Iris pigment epithelial cell (primary cell): ENCODE measurements around the gene MTG2.
A peak's percentile ranks its signal among the peaks of the same experiment; 100 is the strongest.

Experiments used
- DNase-seq: peaks from one replicate; pipeline ENCODE4 v3.0.0-alpha.2; 2011; ENCODE audit warnings: low read depth

Gene MTG2

GRCh38 chr20:62163485-62163865 lies 19.4 kb upstream of the MTG2 start:
- no peak for DNase-seq

GRCh38 chr20:62163986-62164762 lies 18.7 kb upstream of the MTG2 start:
- no peak for DNase-seq

DNA sequence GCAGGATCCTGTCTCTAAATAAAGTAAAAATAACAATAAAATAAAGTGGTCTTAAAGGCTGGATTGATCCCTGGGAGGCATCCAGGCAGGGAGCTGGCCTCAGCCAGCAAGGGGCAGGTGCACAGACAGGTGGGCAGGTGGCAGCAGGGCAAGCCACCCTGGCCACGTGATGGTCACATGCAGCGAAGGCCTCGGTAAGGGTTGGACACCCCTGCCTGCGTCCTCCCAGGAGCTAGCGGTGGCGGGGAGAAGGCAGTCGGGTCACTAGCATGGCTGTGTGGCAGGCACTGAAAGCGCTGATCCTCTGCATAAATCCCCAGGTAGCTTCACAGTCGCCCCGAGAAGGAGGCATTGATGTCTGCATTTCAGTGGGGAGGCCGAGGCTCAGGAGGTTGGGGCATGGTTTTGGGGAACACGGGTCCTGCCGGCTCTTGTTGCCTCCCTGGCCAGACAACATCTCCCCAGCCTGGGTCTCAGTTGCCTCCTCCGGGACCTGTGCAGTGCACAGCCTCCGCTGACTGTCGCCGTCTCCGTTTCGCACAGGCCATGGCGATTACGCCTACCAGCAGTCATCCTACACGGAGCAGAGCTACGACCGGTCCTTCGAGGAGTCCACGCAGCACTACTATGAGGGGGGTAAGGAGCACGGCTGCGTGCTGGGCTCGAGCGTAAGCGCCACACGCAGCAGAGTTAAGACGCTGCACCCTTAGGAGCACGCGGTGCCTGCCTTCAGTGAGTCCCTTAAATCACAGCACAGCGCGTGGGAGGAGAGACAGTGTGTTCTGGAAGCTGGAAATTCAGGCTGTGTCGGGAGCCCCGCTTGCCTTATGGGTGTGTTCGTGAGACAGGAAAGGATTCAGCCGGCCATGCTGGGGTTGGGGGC lies 17.7 kb upstream of the MTG2 start:
- no peak for DNase-seq

GRCh38 chr20:62165762-62166399 lies 16.9 kb upstream of the MTG2 start:
- no peak for DNase-seq

- DNase-seq, result no peak
These were observed 15.4 kb upstream of the MTG2 start for GRCh38 chr20:62167474-62167873.

DNA sequence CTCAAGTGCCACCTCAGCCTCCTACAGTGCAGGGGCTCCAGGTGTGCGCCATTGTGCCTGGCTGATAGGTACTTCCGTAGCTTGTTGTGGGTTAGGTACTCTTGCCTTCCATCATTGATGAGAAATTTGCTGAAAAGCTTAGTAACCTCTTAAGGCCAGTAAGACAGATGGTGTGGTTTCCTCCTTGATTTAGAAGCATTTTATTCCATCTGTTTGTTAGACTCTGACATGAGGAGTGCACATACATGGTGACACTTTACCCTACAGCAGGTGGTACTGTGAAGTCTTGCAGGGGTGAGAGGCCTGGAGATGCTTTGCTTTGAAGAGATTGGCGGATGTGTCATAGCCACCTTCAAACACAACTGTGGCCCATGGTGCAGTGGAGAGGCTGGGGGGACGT lies 14.8 kb upstream of the MTG2 start:
- no peak for DNase-seq

- no peak for DNase-seq
These were observed 13.9 kb upstream of the MTG2 start for GRCh38 chr20:62168890-62169435.

- DNase-seq, result no peak
These were observed 12.3 kb upstream of the MTG2 start for GRCh38 chr20:62170536-62170935.

DNA sequence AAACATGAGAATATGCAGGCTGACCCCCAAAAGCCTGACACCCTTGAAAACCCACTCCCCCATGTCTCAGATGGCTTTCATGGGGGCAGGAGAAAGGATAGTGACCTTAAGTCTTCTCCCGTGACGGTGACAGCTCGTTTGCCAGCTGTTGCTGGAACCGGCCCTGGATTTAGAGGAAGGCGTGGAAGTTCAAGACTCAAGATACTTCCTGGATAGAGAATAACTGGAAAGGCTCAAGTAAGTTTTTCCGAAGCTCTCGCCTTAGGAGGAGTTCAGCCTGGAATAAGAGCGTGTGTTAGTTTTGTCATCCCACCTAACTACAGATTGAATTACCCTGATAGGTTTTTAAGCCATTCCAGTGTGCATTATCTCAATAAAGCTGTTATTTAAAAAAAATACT lies 11.6 kb upstream of the MTG2 start:
- DNase-seq, result no peak

DNA sequence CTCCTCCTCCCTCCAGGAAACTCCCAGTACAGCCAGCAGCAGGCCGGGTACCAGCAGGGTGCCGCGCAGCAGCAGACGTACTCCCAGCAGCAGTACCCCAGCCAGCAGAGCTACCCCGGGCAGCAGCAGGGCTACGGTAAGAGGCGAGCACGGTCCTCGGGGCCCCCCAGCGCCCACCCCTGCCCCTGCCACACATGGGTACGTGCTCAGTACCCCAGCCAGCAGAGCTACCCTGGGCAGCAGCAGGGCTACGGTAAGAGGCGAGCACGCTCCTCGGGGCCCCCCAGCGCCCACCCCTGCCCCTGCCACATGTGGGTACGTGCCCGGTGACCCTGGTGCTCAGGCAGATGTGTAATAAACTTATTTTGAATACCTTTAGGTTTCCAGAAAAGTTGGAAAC lies 10.2 kb upstream of the MTG2 start:
- no peak for DNase-seq

DNA sequence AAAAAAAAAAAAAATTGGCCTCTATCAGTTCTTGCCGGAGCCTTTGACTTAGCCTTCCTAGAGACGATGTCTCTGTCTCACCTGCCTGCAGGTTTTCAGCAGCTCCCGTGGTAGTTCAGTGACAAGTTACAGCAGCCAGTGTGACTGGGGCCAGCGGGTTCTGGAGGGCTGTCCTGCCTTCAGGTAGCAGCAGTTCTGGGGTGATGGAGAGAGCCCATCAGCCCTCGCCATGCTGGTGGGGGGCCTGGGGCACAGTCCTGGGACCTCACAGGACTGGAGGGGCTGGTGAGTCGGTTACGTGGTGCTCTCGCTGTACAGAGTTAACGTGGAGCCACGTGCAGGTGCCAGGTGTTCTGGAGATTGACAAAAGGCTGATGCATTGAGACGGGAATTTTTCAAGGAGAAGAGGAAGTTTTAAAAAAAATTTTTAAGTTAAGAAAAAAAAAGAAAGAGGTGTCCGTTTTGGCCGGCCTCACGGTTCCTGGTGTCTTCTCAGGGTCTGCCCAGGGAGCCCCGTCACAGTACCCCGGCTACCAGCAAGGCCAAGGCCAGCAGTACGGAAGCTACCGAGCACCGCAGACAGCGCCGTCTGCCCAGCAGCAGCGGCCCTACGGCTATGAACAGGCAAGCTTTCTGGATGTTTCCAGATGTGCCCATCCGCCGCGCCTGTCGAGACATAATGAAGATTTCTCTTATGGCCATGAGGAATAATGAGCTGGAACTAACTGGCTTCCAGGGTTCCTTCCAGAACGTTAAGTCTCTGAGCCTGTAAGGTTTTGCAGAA lies 8.6 kb upstream of the MTG2 start:
- no peak for DNase-seq

DNA sequence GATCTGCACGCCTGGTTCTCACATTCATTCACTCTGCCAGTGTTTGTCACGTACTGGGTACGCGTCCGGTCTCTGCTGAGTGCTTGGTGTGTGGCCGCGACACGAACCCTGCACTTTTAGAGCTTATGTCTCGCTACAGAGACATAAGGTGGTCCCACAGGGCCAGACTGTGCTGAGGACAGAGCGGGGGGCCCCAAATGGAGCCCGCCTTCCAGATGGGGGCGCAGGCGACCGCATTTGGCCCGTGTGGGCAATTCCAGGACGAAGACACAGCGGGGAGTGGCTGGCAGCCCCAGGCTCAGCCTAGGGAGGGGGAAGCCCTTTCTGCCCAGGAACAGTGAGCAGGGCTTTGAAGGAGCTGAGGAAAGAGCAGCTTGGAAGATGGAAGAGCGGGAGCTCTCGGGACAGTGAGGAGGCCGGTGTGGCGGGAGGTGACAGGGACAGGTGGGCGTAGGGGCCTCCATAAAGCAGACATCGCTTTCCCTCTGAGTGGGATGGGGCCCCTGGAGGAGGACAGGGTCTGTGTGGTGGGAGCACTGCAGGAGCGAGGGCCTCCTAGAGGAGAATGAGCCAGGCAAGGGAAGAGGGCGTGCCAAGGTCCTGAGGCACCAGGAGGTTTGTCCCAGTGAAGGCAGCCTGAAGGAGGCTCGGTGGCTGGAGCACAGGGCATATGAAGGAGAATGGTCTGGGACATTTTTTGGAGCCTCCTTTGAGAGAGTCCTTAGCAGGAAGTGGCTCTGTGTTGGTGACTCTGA lies 7.8 kb upstream of the MTG2 start:
- no peak for DNase-seq

- no peak for DNase-seq
These were observed 7.1 kb upstream of the MTG2 start for GRCh38 chr20:62175711-62176110.

DNA sequence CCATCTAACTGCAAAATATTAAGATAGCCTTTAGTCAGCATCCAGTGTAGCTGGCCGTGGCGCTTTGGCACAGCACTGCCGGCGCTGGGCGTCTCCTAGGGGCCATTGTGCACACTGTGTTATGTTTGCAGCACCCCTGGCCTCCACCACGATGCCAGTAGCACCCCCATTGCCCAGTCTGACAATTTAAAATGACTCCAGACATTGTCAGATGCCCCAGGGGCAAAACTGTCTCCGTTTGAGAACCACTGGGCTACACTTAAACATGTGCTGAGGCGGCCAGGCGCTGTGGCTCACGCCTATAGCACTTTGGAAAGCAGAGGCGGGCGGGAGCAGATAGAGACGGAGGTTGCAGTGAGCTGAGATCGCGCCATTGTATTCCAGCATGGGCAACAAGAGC lies 6.0 kb upstream of the MTG2 start:
- no peak for DNase-seq

- DNase-seq, result no peak
These were observed 5.5 kb upstream of the MTG2 start for GRCh38 chr20:62177307-62177706.

DNA sequence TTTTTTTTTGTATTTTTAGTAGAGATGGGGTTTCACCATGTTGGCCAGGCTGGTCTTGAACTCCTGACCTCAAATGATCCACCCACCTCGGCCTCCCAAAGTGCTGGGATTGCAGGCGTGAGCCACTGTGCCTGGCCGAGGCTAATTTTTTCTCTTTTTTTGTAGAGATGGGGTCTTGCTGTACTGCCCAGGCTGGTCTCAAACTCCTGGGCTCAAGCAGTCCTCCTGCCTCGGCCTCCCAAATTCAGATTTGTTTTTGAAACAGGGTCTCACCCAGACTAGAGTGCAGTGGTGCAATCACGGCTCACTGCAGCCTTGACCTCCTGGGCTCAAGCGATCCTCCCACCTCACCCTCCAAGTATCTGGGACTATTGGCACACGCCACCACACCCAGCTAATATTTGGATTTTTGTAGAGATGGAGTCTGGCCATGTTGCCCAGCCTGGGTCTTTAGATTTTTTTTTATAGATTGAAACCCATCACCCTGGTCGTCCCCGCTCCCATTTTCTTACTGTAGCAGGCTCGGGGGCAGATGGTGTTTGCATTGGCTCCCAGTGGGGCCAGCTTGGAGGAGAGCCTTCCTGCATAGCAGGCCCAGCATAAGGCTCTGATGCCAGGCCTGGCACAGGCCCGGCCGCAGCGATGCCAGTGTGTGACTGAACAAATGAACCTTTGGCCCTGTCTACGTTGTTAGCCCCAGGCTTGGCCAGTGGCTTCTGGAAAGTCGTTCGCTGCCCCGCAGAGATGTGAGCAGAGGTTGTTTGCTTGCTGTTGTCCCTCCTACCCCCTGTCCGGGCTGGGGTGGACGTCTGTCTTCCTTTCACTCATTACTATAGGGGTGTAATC lies 4.3 kb upstream of the MTG2 start:
- DNase-seq, result no peak

DNA sequence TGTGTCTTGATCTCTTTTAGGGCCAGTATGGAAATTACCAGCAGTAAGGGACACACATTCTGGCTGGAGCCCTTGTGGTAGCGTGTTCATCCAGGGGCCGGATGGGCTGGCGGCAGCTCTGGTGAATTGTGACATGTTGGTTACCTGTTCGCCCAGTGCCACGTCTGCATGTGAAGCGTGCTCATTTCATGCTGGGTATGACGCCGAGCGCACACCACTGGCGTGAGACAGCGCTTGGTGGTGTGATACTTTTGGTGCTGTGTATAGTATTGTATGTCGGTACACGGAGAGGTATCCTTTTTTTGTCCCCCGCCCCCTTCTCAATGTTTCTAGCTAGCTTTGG lies 3.7 kb upstream of the MTG2 start:
- DNase-seq, result no peak

DNA sequence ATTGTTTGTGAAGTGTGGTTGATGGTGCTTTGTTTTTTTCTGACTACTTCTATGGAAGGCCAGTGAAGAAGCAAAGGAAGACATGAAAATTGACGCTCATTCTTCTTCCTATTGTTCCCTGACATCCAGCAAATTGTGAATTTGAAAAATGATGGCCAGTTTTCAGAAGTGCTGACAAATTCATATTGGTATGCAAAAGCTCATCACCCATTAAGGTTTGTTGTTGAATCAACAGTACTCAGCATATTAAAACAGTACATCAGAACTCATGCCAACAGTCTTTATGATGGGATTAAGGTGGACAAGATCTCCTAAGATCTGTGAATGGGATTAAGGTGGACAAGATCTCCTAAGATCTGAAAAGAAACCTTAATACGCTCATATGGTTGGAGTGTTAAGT lies 1.0 kb upstream of the MTG2 start:
- no peak for DNase-seq

DNA sequence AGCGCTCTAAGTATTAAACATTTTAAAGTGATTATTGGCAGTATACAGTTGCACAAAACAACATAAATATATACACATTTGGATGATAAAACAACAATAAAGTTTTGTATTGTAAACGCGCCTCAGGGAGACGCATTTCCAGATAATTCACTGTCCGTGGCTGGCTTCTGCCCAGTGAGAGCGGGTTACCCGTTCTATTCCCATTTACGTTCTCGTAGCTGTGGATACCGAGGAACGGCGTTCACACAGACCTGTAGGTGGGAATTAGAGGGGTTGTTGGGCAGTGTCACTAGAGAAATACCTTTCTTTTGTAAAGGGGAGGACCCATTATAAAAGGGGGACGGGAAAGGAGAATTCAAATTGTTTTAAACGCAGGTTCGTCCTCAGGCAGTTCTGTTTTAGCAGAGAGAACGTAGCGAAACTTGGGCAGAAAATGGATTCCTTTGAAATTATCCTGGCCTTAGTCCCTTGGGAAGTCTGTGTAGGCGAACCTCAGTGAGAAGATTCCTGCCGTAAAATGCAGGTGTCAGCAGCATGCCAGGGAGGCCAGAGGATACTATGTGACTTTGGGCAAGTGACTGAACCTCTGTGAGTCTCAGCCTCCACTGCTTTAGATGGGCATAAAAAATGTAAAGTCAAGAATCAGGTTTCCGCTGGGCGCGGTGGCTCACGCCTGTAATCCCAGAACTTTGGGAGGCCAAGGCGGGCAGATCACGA lies 756 bp downstream of the MTG2 start:
- DNase-seq, result peak; percentile 17

DNA sequence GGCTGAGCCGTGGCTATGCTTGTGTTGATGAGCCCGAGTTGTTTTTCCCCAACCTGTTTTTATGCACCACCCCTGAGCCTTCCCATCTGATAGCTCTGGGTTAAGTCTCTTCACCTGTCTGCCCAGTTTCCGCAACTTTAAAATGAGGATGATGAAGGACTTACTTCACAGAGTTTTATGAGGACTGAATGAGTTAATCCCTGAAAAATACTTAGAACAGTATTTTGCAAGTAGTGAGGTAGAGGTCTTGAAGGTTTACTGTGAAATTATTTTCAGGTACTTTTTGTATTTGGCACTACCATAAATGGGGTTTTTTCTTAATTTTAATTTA lies 3.2 kb downstream of the MTG2 start:
- no peak for DNase-seq
